HFF-Myc (cell line): ENCODE results near the gene CREB3L4.

Experiments
- DNase-seq: peaks from one replicate; pipeline ENCODE4 v3.0.0-alpha.2; 2011; ENCODE audit warnings: low read depth; ENCODE audit errors: extremely low read depth
- H3K4me3 ChIP-seq: replicated peaks from 2 replicates; pipeline ENCODE4 v1.5.1; 2011; ENCODE audit warnings: low read depth, mild to moderate bottlenecking, control low read depth, low read length
- CTCF ChIP-seq: IDR thresholded peaks from 2 replicates; pipeline ENCODE4 v1.5.1; 2012; ENCODE audit warnings: mild to moderate bottlenecking, low read depth, low read length, control low read depth; ENCODE audit errors: missing control alignments

The CREB3L4 gene

GRCh38 chr1:153938996-153939395 lies 28.7 kb upstream of the CREB3L4 start:
- no peak for DNase-seq
- TF ChIP-seq CTCF, result no peak
- no peak overlapping the region for H3K4me3 ChIP-seq

DNA sequence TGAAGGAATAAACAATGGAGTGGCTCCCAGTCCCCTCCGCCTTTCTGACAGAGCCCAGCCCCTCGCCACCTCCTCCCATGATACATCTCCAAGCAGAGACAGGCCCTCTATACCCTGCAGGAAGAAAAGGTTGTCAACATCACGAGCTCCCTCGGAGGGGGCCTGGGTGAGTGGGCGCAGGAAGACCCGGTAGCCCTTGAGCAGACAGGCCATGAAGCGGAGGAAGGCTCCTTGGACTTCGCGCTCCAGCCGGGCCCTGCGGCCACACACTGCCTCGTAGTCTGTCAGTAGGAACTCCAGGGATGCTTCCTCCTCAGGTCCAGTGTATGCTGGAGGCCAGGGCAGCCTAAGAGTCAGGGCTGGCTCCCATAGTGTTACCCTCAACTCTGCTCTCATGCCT lies 28.2 kb upstream of the CREB3L4 start:
- no peak for DNase-seq
- TF ChIP-seq CTCF, result no peak
- no peak overlapping the region for H3K4me3 ChIP-seq

DNA sequence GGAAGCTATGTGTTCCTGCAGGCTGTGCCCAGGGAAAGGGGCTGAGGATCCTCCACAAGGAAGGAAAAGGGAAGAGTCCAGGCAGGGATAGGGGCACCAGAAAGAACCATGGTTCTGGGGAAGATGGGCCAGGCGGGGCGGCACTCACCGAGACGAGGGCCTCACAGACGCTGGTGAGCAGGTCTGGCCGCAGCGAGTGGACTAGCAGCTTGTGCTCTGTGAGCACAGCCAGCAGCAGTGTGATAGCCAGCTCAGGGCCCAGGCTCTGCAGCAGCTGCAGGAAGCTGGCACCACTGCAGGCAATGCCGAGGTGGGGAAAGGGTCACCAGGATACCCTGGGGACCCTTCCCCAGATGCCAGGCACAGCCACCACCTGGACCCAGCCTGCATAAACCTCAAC lies 26.9 kb upstream of the CREB3L4 start:
- no peak overlapping the region for H3K4me3 ChIP-seq
- TF ChIP-seq CTCF, result no peak
- no peak for DNase-seq

- no peak for DNase-seq
- no peak for TF ChIP-seq CTCF
Measured at GRCh38 chr1:153941826-153942725, 25.6 kb upstream of the CREB3L4 start.

DNA sequence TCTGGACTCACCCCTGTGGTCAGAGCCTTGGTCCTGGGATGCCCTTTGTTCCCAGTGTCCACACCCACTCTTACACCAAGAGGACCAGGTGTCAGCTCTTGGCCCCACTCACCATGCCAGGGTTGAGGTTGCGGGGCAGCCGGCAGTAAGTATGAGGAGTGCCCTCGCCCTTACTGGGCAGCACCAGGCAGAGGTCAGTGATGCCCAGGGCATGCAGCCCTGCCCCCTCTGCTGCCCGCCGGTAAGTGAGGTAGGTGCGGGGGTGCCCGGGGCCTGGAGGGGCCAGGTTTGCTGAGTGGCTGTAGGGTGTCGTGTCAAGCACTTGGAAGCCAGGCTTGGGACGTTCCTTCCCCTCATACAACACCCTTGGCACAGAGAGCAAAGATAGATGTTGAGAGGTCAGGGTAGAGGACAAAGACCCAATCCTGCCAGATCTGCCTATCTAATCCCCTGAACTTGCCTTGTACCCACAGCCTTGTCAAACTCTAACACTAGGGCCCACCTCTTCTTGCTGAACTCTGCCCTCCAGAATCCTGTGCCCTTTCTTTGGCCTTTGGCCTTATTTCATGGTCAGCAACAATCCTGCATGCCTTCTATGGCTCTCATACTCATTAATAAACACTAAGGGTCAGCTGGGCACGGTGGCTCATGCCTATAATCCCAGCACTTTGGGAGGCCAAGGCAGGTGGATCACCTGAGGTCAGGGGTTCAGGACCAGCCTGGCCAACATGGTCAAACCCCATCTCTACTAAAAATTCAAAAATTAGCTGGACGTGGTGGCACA lies 24.7 kb upstream of the CREB3L4 start:
- TF ChIP-seq CTCF, result no peak
- H3K4me3 ChIP-seq, result no peak overlapping the region
- no peak for DNase-seq

More at GRCh38 chr1:153941826-153942725, 25.6 kb upstream of the CREB3L4 start:
- H3K4me3 ChIP-seq, result no peak overlapping the region

- no peak for TF ChIP-seq CTCF
- H3K4me3 ChIP-seq, result no peak overlapping the region
- DNase-seq, result no peak
Measured at GRCh38 chr1:153944005-153944826, 23.5 kb upstream of the CREB3L4 start.
